Fibroblast of gingiva (primary cell): Measurements from ENCODE around the gene LMBR1L.

Experiments
- DNase-seq: peaks from one replicate; pipeline ENCODE4 v3.0.0-alpha.2; 2011; ENCODE audit warnings: low read depth

LMBR1L gene

GRCh38 chr12:49054096-49054495, 56.6 kb downstream of the LMBR1L start:
- no peak for DNase-seq

GRCh38 chr12:49052451-49053208, 58.0 kb downstream of the LMBR1L start:
- DNase-seq = no peak

GRCh38 chr12:49051777-49052438, 58.7 kb downstream of the LMBR1L start:
- no peak for DNase-seq

GRCh38 chr12:49051373-49051764, 59.3 kb downstream of the LMBR1L start:
- DNase-seq = no peak

- no peak for DNase-seq
Observed at GRCh38 chr12:49050507-49051372, 59.9 kb downstream of the LMBR1L start.

- DNase-seq = no peak
Observed at GRCh38 chr12:49049566-49050224, 61.0 kb downstream of the LMBR1L start.

- no peak for DNase-seq
Observed at GRCh38 chr12:49048953-49049352, 61.7 kb downstream of the LMBR1L start.
